DND-41 (cell line): ENCODE measurements around the gene TFEB.

ENCODE experiments used
- CTCF ChIP-seq: IDR thresholded peaks from 2 replicates; pipeline ENCODE4 v1.5.1; 2012; ENCODE audit warnings: borderline replicate concordance, low read length, moderate library complexity, mild to moderate bottlenecking; ENCODE audit not compliant: poor library complexity, severe bottlenecking; ENCODE audit errors: extremely low read depth
- EZH2 ChIP-seq: IDR thresholded peaks from 3 replicates; pipeline ENCODE4 v1.6.1; 2012; ENCODE audit warnings: borderline replicate concordance, low read depth, mild to moderate bottlenecking, moderate library complexity, low read length, inconsistent platforms; ENCODE audit not compliant: severe bottlenecking

GRCh38 chr6:41730531-41731436 lies 4.6 kb downstream of the TFEB start:
- TF ChIP-seq EZH2 = no peak
- TF ChIP-seq CTCF = no peak
